Heart left ventricle (tissue), 16 donors: ENCODE results near the gene CPNE5. TPM values are rescaled to one million over a fixed set of nuclear protein-coding genes. Genes with fewer than 3 reads are reported as not detected.
A peak's percentile ranks its signal among the peaks of the same experiment; 100 is the strongest.

Source experiments
- ATAC-seq, 4 donors: fragments of 200-7000 bp; cut with Tn5 transposase; one replicate each; pipeline ENCODE4 v1.9.1; 2020 to 2022; ENCODE audit warnings: moderate library complexity in 4 of 4, mild to moderate bottlenecking in 3 of 4, moderate number of reproducible peaks in 1 of 4
- DNase-seq, 5 donors: peaks; one replicate each; pipeline ENCODE4 v3.0.0-alpha.2; 2020
- H3K27ac ChIP-seq, 12 donors: fragments of 200-600 bp; sonication (generic) in 4 of 12; one replicate each; pipeline versions ENCODE4 v1.5.0 to v1.8.0; 2016 to 2022; ENCODE audit warnings: mild to moderate bottlenecking in 2 of 12
- H3K27me3 ChIP-seq, 9 donors: fragments of 200-600 bp; sonication (generic) in 2 of 9; one replicate each; pipeline versions ENCODE4 v1.5.1 to v1.8.0; 2016 to 2022; ENCODE audit warnings: mild to moderate bottlenecking in 3 of 9
- H3K36me3 ChIP-seq, 9 donors: fragments of 200-600 bp; sonication (generic) in 2 of 9; one replicate each; pipeline versions ENCODE4 v1.5.0 to v1.8.0; 2018 to 2022; ENCODE audit warnings: mild to moderate bottlenecking in 2 of 9
- H3K4me1 ChIP-seq, 12 donors: fragments of 200-600 bp; sonication (generic) in 4 of 12; one replicate each; pipeline versions ENCODE4 v1.5.0 to v1.8.0; 2016 to 2022; ENCODE audit warnings: mild to moderate bottlenecking in 3 of 12
- H3K4me3 ChIP-seq, 12 donors: fragments of 200-600 bp; sonication (generic) in 4 of 12; one replicate each; pipeline versions ENCODE4 v1.5.0 to v1.8.0; 2017 to 2022; ENCODE audit warnings: mild to moderate bottlenecking in 9 of 12, moderate library complexity in 4 of 12
- H3K9me3 ChIP-seq, 12 donors: fragments of 200-600 bp; sonication (generic) in 4 of 12; one replicate each; pipeline versions ENCODE4 v1.5.0 to v1.8.0; 2016 to 2022; ENCODE audit warnings: mild to moderate bottlenecking in 1 of 12
- CTCF ChIP-seq, 12 donors: fragments of 200-600 bp; sonication (generic) in 4 of 12; IDR thresholded peaks; one replicate each; pipeline versions ENCODE4 v1.5.0 to v1.8.0; 2018 to 2022; ENCODE audit warnings: antibody characterized with exemption in 12 of 12, mild to moderate bottlenecking in 5 of 12
- POLR2A ChIP-seq, 2 donors: fragments of 450-650 bp; IDR thresholded peaks; one replicate each; pipeline ENCODE4 v1.6.1; 2017; ENCODE audit warnings: antibody characterized with exemption in 2 of 2, mild to moderate bottlenecking in 2 of 2, moderate library complexity in 2 of 2
- WGBS, 4 donors: extraction: QIAGEN DNeasy Blood & Tissue Kit in 2 of 4; methylation state at CpG; one replicate each; pipeline versions ENCODE4 v1.1.5 to v1.1.7; 2013 to 2018; 5-methylcytosine and 5-hydroxymethylcytosine counted together
- intact Hi-C, 10 donors: fragments of 100-400 bp; cut with DNase I; formaldehyde crosslinking; loops; one replicate each; pipeline versions ENCODE4 v1.11.1 to v1.14.2; 2022
- polyA plus RNA-seq, 2 donors: library from polyadenylated mRNA; stranded (reverse); fragments of 200-250 nt; gene quantifications; one replicate each; pipeline ENCODE4 v1.2.3, GENCODE V29; 2013
- total RNA-seq, 9 donors: library from RNA; depleted of rRNA in 2 of 9; stranded (reverse); fragments of >200 nt in 2 of 9; fragmentation: NEBNext Ultra II Directional in 3 of 9; extraction: Animal tissue kit (Norgen Biotek cat#: 25700) in 3 of 9; gene quantifications; one replicate each; pipeline versions ENCODE4 v1.1.0 to v1.2.4, GENCODE V29; 2016 to 2023
- donor health status: ischemic (EF 13 %, LVEDD 7.1; RV severe dilation, severe dysfunction).
- donor health status: healthy with polysubstance abuse.
- donor health status: DM: no; HTN: yes; CAD: no.
- donor health status: DM: no; HTN: no; CAD: no.
- donor health status: ischemic (EF 25% LVEDD 6.9; RV normal size, moderate dysfunction).
- donor health status: ischemic (EF 25% LVEDD 5.7; RV mildly dilated, moderate dysfunction).
- donor health status: healthy.
- donor health status: DM: yes; HTN: yes; CAD: no.
- donor health status: ischemic (EF 35%, LVEDD 5.7; RV mildly dilated, moderate dysfunction).
- donor health status: nonischemic (EF 11% LVEDD 7.7; RV severe dilation, severe dysfunction).
- donor health status: DM: yes; HTN: yes; CAD: no.
- donor health status: PGD.
- donor health status: ischemic (EF 29% LVEDD 5.4; RV normal size, mild dysfunction).
- donor health status: nonischemic (EF 23%, LVEDD 6.1; RV moderate dilation, normal function).

Gene CPNE5
- total and polyA plus RNA-seq, 11 donors, result 4.0 to 111 (median 13.4) TPM

GRCh38 chr6:36728289-36729160 lies 110.7 kb downstream of the CPNE5 start:
- WGBS, 4 donors, result 70 to 82% (median 75%) methylated on average over 9 to 11 of the region's 11 CpGs
- intact Hi-C loops, result loop anchor here in 1 of 10 donors (10.0 kb wide), 1 partner anchor 104 kb away; no protein-coding TSS in a partner anchor
- peak in 1 of 5 donors; percentile 18 for DNase-seq

GRCh38 chr6:36727505-36728021 lies 111.7 kb downstream of the CPNE5 start:
- intact Hi-C loops, result loop anchor here in 1 of 10 donors (10.0 kb wide), 1 partner anchor 103 kb away; no protein-coding TSS in a partner anchor
- ATAC-seq (no peak), DNase-seq (peak in 1 of 5 donors; percentile 52)
- Histone ChIP-seq H3K27me3 (no peaks in the 10 kb centered on the region), H3K36me3 (no peaks in the 10 kb centered on the region), H3K27ac (no peak overlapping the region), H3K9me3 (no peaks in the 10 kb centered on the region), H3K4me1 (peaks cover 0 to 28% (median 5%) of the 10 kb centered on the region in 12 donors), H3K4me3 (no peak overlapping the region)
- WGBS, 4 donors, result 89 to 93% (median 92%) methylated on average over 7 of the region's 7 CpGs
- TF ChIP-seq CTCF (IDR thresholded peaks at IDR 0.05), result no peak
- TF ChIP-seq POLR2A (IDR thresholded peaks at IDR 0.05), result no peak

More at GRCh38 chr6:36728289-36729160, 110.7 kb downstream of the CPNE5 start:
- H3K27ac ChIP-seq, result peak overlapping the region in 1 of 12 donors; percentile 49
- no peaks in the 10 kb centered on the region for H3K27me3 ChIP-seq
- no peaks in the 10 kb centered on the region for H3K36me3 ChIP-seq
- peaks cover 0 to 28% (median 5%) of the 10 kb centered on the region in 12 donors for H3K4me1 ChIP-seq
- peak in 1 of 4 donors; percentile 6 for ATAC-seq
- no peaks in the 10 kb centered on the region for H3K9me3 ChIP-seq
- H3K4me3 ChIP-seq, result no peak overlapping the region
- TF ChIP-seq POLR2A (IDR thresholded peaks at IDR 0.05) (no peak), CTCF (IDR thresholded peaks at IDR 0.05) (no peak)

- no peak for ATAC-seq
- Histone ChIP-seq H3K4me3 (no peak overlapping the region), H3K27ac (no peak overlapping the region), H3K4me1 (peaks cover 0 to 28% (median 5%) of the 10 kb centered on the region in 12 donors), H3K36me3 (no peaks in the 10 kb centered on the region), H3K27me3 (no peaks in the 10 kb centered on the region), H3K9me3 (no peaks in the 10 kb centered on the region)
- DNase-seq, result peak in 1 of 5 donors; percentile 26
- WGBS, 4 donors, result 83 to 94% (median 92%) methylated on average over 7 of the region's 7 CpGs
- intact Hi-C loops, result loop anchor here in 2 of 10 donors (2.0 to 10.0 kb wide), 3 partner anchors 101 to 111 kb away; no protein-coding TSS in a partner anchor
- no peak for TF ChIP-seq POLR2A (IDR thresholded peaks at IDR 0.05)
- TF ChIP-seq CTCF (IDR thresholded peaks at IDR 0.05), result no peak
These were observed 113.7 kb downstream of the CPNE5 start for GRCh38 chr6:36725581-36725980.
